Loucy (cell line): ENCODE measurements around the gene GRID1.

Experiments
- CTCF ChIP-seq: fragments of 200-600 bp; sonication (generic); conservative IDR thresholded peaks from 2 replicates; pipeline ENCODE4 v1.5.1; 2014; ENCODE audit warnings: mild to moderate bottlenecking, antibody characterized with exemption, low read length
- EZH2phosphoT487 ChIP-seq: fragments of 200-600 bp; IDR thresholded peaks from 2 replicates; pipeline ENCODE4 v1.6.1; 2018; ENCODE audit warnings: antibody characterized with exemption, mild to moderate bottlenecking, moderate library complexity, borderline replicate concordance

GRCh38 chr10:85581371-85581770 is 785.2 kb downstream of the GRID1 start:
- TF ChIP-seq CTCF (no peak), EZH2phosphoT487 (no peak)
